ENCODE data around the gene GIGYF2.
"Not testable (repeated sequence)": the region's sequence is repeated elsewhere in the genome, so short reads cannot be mapped to it uniquely, and the experiment has no call there.

The GIGYF2 gene

GRCh38 chr2:232836934-232837333 lies 139.8 kb downstream of the GIGYF2 start:
- DNase-seq (ENCODE audit: low read depth) = no peak
- TF ChIP-seq CTCF (IDR thresholded peaks at IDR 0.05; ENCODE audit: insufficient read depth, low read depth, low read length, missing control alignments) = no peak

GRCh38 chr2:232838406-232838874 lies 141.3 kb downstream of the GIGYF2 start:
- DNase-seq (ENCODE audit: low read depth) = peak; percentile 64
- TF ChIP-seq CTCF (IDR thresholded peaks at IDR 0.05; ENCODE audit: insufficient read depth, low read depth, low read length, missing control alignments) = no peak

More at GRCh38 chr2:232836934-232837333, 139.8 kb downstream of the GIGYF2 start:
- no peak overlapping the region for H3K4me3 ChIP-seq (ENCODE audit: low read depth, low read length)

DNA sequence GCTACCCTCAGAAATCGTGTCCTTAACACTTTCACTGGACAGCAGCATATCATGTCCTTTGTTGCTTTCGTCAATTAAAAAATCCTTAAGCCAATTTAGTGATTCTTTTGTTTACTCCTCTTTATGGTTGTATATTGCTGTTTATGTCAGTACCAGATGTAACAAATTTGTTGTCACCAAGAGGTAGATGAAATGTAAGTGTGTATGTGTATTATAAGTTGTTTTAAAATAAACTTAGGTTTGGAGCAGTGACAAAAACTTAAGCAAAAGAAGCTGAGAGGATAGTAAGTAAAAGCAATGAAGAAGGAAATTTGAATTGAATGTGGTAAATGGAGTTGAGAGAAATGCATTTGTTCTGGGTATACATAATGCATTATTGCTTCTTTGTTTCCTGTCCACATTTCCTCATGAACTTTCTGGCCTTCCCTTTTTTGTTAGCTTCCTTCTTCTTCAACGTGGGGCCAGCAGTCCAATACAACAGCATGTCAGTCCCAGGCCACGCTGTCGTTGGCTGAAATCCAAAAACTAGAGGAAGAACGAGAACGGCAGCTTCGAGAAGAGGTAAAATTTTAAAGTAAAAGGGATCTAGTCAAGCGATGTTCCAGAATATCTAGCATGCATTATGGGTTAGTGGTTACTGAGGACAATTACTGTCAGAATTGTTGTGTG lies 142.4 kb downstream of the GIGYF2 start:
- TF ChIP-seq CTCF (IDR thresholded peaks at IDR 0.05; ENCODE audit: insufficient read depth, low read depth, low read length, missing control alignments) = no peak
- no peak overlapping the region for H3K4me3 ChIP-seq (ENCODE audit: low read depth, low read length)
- no peak for DNase-seq (ENCODE audit: low read depth)

More at GRCh38 chr2:232838406-232838874, 141.3 kb downstream of the GIGYF2 start:
- no peak overlapping the region for H3K4me3 ChIP-seq (ENCODE audit: low read depth, low read length)

GRCh38 chr2:232842689-232843088 lies 145.6 kb downstream of the GIGYF2 start:
- DNase-seq (ENCODE audit: low read depth) = no peak
- no peak for TF ChIP-seq CTCF (IDR thresholded peaks at IDR 0.05; ENCODE audit: insufficient read depth, low read depth, low read length, missing control alignments)
- H3K4me3 ChIP-seq (ENCODE audit: low read depth, low read length) = no peak overlapping the region

DNA sequence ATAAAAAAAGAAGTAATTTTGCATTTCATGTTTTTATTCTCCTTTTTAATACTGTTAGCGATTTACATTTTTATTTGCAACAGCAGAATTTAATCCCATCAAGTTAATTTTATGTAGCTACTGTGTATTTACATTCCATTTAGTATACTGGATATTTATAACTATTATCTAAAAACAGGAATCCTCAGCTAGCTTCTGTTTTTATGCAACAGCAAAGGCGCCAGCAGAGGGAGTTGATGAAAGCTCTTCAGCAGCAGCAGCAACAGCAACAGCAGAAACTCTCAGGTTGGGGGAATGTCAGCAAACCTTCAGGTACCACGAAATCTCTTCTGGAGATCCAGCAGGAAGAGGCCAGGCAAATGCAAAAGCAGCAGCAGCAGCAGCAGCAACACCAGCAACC lies 146.7 kb downstream of the GIGYF2 start:
- TF ChIP-seq CTCF (IDR thresholded peaks at IDR 0.05; ENCODE audit: insufficient read depth, low read depth, low read length, missing control alignments) = no peak
- no peak for DNase-seq (ENCODE audit: low read depth)
- H3K4me3 ChIP-seq (ENCODE audit: low read depth, low read length) = no peak overlapping the region

DNA sequence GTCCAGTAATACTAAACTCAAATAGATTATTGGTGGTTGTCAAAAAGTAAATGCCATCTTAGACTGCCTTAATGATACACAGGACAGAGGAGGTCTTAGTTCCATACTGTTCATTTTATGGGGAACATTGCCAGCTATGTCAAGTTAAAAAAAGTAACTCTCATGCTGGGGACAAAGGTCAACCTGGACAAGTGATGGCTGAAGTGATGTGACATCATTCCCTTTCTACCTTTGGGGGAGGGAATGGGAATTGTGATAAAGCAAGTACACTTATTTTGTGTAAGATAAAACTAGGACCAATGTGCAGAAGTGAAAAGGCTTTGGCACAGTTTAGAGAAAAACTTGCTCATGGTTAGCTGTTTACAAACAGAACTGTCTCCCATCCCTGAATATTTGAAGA lies 148.9 kb downstream of the GIGYF2 start:
- DNase-seq (ENCODE audit: low read depth) = no peak
- no peak overlapping the region for H3K4me3 ChIP-seq (ENCODE audit: low read depth, low read length)
- no peak for TF ChIP-seq CTCF (IDR thresholded peaks at IDR 0.05; ENCODE audit: insufficient read depth, low read depth, low read length, missing control alignments)

DNA sequence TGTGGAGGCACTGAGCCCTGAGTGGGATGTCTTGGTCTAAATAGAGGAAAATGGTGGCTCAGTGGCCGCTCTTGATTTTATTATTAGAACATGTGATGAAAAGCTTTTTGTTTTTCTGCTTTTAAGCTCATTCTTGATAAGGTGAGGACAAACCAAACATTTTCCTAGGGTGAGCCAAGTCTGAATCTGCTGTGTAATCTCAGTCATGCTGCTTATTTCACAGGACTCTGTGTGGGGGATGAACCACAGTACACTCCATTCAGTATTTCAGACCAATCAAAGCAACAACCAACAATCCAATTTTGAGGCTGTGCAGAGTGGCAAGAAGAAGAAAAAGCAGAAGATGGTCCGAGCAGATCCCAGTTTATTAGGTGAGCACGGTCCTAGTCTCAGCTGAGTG lies 152.9 kb downstream of the GIGYF2 start:
- DNase-seq (ENCODE audit: low read depth) = no peak
- no peak for TF ChIP-seq CTCF (IDR thresholded peaks at IDR 0.05; ENCODE audit: insufficient read depth, low read depth, low read length, missing control alignments)

GRCh38 chr2:232852081-232852480 lies 154.9 kb downstream of the GIGYF2 start:
- H3K4me3 ChIP-seq (ENCODE audit: low read depth, low read length); DNase-seq (ENCODE audit: low read depth): not testable (repeated sequence)

More for the DNA sequence above, 152.9 kb downstream of the GIGYF2 start:
- H3K4me3 ChIP-seq (ENCODE audit: low read depth, low read length) = no peak overlapping the region
